ENCODE data around the gene AK3.
"Not testable (repeated sequence)": the region's sequence is repeated elsewhere in the genome, so short reads cannot be mapped to it uniquely, and the experiment has no call there.

AK3 gene

DNA sequence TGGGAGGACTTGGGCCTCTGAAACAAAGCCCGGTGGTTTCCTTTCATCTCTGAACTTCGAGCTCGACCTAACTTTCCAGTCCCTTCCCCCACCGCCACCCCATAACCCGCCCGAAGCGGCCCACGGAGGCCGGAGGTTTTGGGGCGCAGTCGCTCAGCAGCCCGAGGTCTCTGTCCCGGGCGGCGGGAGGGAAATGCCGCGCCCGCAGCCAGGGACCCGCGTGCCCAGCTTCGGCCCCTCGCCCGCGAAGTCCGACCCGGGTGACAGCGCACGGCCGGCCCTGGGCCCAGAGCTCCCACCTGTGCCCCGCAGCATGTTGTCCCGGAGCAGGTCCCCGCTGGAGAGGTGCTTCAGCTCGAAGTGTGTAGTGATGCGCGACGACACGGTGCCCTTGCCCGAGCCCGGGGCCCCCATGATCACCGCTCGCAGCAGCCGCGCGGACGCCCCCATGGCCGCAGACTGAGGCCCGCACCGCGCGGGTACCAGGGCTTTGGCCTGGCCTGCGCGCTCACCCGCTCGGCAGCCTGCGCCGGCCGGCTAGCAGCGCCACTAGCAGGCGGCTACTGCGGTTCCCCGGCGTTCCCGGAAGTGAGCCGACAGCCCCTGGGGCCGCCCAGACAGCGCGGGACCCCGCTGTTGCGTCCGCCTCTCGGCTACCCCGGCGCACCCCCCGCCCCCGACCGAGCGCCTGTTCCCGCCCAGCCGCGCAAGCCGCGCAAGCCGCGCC lies at the start of gene AK3:
TSS of gene AK3 (minus strand) at position 565 of the 727 bp plus-strand sequence. CDS start at position 450, 115 bp downstream.
- peak; percentile 74 for DNase-seq

DNA sequence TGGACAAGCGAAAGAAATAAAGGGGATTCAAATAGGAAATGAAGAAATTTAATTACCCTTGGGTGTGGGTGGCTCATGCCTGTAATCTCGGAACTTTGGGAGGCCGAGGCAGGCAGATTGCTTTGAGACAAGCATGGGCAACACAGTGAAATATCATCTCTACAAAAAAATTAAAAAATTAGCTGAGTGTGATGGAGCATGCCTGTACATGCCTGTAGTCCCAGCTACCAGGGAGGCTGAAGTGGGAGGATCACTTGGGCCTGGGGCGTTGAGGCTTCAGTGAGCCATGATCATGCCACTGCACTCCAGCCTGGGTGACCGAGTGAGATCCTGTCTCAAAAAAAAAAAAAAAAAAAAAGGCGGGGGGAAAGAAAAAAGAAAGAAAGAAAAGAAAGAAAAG lies 47.7 kb upstream of the AK3 start:
- DNase-seq, result no peak

DNA sequence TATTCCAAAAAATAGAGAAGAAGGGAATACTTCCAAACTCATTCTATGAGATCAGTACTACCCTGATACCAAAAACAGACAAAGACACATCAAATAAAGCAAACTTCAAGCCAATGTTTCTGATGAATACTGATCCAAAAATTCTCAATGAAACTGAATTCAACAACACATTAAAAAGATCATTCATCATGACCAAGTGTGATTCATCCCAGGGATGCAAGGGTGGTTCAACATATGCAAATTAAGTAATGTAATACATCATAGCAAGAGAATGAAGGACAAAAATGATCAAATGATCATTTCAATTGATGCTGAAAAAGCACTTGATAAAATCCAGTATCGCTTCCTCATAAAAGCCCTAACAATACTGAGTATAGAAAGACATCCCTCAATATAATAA lies 46.9 kb upstream of the AK3 start:
- no peak for DNase-seq

GRCh38 chr9:4786599-4786998 lies 45.6 kb upstream of the AK3 start:
- no peak for DNase-seq

DNA sequence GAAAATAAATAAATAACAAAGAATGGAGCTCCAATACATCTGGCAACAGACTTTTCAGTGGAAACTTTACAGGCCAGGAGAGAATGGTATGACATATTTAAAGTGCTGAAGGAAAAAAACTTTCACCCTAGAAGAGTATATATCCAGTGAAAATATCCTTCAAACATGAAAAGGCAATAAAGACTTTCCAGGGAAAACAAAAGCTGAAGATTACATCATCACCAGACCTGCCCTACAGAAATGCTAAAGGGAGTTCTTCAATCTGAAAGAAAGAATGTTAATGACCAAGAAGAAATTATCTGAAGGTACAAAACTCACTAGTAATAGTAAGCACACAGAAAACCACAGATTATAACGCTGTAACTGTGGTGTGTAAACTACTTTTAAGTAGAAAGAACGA lies 43.4 kb upstream of the AK3 start:
- no peak for DNase-seq

DNA sequence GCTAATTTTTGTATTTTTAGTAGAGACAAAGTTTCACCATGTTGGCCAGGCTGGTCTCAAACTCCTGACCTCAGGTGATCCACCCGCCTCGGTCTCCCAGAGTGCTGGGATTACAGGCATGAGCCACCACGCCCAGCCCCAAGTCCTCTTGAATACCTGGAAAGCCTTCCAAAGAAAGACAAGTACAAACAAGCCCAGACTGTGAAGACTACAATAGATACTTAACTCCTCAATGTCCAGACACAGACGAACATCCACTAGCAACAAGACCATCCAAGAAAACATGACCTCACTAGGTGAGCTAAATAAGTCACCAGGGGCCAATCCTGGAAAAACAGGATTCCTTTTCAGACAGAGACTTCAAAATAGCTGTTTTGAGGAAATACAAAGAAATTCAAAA lies 42.2 kb upstream of the AK3 start:
- DNase-seq, result not testable (repeated sequence)

- no peak for DNase-seq
These were observed 40.4 kb upstream of the AK3 start for GRCh38 chr9:4781408-4781807.

GRCh38 chr9:4780651-4781050 lies 39.6 kb upstream of the AK3 start:
- no peak for DNase-seq

DNA sequence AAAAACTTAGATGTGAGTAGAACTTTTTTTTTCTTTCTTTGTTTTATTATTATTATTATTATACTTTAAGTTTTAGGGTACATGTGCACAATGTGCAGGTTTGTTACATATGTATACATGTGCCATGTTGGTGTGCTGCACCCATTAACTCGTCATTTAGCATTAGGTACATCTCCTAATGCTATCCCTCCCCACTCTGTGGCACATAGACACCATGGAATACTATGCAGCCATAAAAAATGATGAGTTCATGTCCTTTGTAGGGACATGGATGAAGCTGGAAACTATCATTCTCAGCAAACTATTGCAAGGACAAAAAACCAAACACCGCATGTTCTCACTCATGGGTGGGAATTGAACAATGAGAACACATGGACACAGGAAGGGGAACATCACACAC lies 34.0 kb upstream of the AK3 start:
- DNase-seq, result not testable (repeated sequence)

DNA sequence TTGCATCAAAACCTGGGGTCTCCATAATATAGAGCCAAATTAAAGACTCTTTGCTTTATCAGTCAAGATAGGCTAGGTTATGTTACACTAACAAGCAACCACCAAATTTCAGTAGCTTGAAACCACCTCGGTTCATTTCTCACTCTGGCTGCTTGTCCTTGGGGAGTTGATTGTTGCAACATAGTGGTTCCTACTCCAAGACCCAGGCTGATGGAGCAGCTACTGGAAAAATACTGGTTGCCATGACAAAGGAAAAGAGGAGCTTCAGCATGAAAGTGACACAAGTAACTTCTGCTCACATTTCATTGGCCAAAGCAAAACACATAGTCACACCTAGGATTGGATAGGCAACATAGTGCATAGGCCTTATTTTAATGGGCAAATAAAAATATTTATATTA lies 33.2 kb upstream of the AK3 start:
- no peak for DNase-seq

- DNase-seq, result no peak
These were observed 30.8 kb upstream of the AK3 start for GRCh38 chr9:4771788-4772187.

- DNase-seq, result peak; percentile 2
These were observed 28.5 kb upstream of the AK3 start for GRCh38 chr9:4769321-4770080.

DNA sequence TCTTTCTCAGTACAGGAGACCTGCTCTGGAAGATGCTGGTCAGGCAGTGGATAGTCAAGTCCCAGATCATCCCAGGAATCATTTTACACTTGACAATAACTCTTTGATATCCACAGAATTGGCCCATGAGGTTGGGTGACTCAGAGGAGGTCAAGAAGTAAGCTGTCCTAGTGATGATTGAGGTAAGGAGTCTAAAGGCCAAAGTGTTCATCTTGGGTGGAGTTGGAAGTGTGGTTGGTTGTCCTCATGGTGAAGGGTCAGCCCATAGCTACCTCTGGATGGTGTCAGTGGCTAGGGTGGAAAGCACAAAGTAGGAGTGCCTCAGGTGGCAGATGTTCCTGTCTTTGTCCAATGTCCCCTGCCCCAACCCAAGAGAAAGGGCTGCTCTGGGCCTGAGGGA lies 27.7 kb upstream of the AK3 start:
- no peak for DNase-seq

DNA sequence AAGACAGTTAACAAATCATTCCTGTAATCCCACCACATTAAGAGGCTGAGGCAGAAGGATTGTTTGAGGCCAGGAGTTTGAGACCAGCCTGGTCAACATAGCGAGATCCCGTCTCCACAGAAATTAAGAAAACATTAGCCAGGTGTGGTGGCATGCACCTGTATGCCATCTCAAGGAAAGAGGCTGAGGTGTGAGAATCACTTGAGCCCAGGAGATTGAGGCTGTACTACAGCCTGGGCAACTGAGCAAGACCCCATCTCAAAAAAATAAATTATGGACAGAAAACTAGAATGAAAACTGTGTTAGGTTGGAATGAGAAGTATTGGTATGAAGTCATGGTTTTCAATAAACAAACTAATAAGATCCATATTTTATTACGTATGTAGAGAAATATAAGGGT lies 23.0 kb upstream of the AK3 start:
- DNase-seq, result no peak

- no peak for DNase-seq
These were observed 22.0 kb upstream of the AK3 start for GRCh38 chr9:4762886-4763541.

DNA sequence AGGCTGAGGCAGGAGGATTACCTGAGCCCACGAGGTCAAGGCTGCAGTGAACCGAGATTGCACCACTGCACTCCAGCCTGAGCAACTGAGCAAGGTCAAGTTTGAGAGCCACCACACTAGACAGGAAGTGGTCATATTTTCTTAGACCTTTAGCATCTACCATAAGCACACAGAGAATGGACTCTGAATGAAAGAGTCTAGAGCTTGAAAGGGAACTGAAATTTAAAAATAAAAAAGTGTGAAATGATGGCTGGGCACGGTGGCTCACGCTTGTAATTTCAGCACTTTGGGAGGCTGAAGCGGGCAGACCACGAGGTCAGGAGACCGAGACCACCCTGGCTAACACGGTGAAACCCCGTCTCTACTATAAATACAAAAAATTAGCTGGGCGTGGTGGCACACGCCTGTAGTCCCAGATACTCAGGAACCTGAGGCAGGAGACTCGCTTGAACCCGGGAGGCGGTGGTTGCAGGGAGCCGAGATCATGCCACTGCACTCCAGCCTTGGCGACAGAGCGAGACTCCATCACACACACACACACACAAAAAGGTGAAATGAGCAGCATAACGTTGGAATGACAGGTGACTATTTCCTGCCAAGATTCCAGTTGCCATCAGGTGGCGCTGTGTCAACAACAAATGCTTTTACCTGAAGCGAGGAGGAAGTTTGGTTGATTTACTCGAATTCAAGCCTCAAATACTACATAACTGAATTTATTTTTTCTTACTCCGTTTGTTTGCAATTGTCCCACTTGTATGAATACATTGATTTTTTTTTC lies 21.3 kb upstream of the AK3 start:
- peak; percentile 70 for DNase-seq

DNA sequence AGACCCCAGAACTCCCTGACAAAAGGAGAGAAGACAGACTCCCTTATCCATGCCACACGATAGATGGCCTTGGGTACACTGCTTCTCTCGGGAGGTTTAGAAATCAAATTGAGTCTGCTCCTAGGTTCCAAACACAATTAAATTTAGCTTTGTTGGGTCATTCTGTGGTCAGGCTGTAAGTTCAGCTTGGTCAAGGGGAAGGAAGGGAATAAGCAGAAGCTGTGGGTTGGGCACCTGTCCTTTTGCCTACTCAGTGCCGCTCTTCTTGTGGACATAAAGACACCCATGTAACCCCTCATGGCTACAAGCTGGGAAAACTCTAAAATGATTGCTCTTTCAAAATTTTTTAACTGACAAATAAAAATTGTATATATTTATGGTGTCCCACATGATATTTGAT lies 19.1 kb upstream of the AK3 start:
- no peak for DNase-seq

DNA sequence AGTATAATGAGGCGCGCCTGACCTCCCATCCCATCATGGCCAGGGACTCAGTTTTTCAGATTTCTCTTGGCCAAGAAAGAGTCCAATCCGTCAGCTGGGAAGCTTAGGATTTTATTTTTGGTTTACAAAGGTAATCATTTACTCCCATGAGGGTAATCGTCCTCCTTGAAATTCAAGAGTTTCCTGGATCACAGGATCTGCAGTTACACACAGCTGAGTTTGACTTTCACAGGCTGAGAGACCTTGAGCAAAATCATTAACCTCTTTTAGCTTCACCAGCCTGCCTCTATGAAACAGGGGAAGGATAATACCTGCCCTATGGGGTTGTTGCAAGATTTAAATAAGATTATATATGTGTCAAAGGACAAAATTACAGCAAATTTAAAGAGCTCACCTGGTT lies 15.4 kb upstream of the AK3 start:
- DNase-seq, result no peak

DNA sequence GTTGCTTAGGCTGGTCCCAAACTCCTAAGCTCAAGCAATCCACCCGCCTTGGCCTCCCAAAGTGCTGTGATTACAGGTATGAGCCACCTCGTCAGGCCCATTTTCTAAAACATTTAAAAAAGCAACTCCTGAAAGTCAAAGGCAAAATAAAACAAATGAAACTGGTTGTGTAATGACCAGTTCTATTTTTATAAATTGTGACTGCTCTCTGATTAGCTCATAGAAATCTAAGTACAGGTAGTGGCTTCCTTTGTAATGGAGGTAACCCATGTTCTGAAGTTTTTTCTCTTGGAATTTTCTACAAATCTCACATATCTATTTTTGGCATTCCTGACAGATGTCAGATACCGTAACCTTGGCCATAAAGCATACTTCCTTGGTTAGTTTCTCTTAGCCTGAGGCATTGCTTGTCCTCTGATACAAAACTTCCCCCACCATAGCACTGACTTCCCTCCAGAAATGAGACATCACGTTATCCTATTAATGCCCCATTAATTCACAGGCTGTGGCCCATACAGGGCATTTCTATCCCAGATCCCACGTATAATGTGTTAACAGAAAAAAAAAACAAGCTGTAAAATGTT lies 14.1 kb upstream of the AK3 start:
- no peak for DNase-seq

GRCh38 chr9:4754530-4754929 lies 13.5 kb upstream of the AK3 start:
- DNase-seq, result not testable (repeated sequence)

- peak; percentile 7 for DNase-seq
These were observed 9.1 kb upstream of the AK3 start for GRCh38 chr9:4750023-4750673.

DNA sequence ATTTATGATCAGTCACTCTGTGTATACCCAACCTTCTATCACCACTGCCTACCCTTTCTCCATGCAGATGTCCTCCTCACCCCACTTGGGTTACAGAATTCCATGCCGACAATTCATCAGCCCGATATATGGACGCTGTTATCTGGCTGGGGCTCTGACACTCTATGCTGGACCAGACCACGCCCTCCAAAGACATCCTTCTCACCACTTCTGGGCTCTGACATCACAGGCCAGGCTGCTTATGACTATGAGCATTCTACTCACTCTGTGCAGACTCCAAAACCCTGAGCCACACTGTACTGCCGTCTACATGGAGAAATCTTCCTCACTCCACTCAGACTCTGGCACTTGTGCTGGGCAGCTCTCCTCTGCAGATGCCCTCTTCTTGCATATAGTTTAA lies 7.6 kb upstream of the AK3 start:
- DNase-seq, result no peak
